HT1080 (cell line): ENCODE measurements around the gene ARMC6. TPM values are rescaled to one million over a fixed set of nuclear protein-coding genes. Genes with fewer than 3 reads are reported as not detected.

Experiments
- DNase-seq: peaks from one replicate; pipeline ENCODE4 v3.0.0-alpha.2; 2015; ENCODE audit warnings: low read depth
- total RNA-seq: library from RNA; depleted of rRNA; stranded (reverse); fragments of >200 nt; shearing (Covaris generic); gene quantifications from 2 replicates; pipeline ENCODE4 v1.2.3, GENCODE V29; 2014

Gene ARMC6
- total RNA-seq, 1 experiment from 2014 or later: 126 TPM

- no peak for DNase-seq
Observed at GRCh38 chr19:19054315-19054938, 21.0 kb downstream of the ARMC6 start.

GRCh38 chr19:19054939-19055440, 21.6 kb downstream of the ARMC6 start:
- DNase-seq: no peak

GRCh38 chr19:19055701-19056100, 22.3 kb downstream of the ARMC6 start:
- no peak for DNase-seq

- no peak for DNase-seq
Observed at GRCh38 chr19:19056636-19057275, 23.4 kb downstream of the ARMC6 start.

GRCh38 chr19:19057317-19057716, 23.9 kb downstream of the ARMC6 start:
- DNase-seq: no peak

GRCh38 chr19:19057720-19058119, 24.3 kb downstream of the ARMC6 start:
- DNase-seq: no peak

- no peak for DNase-seq
Observed at GRCh38 chr19:19059018-19059836, 25.8 kb downstream of the ARMC6 start.

- no peak for DNase-seq
Observed at GRCh38 chr19:19059837-19060611, 26.6 kb downstream of the ARMC6 start.

GRCh38 chr19:19061506-19061905, 28.1 kb downstream of the ARMC6 start:
- no peak for DNase-seq

- DNase-seq: peak; percentile 75
Observed at GRCh38 chr19:19062454-19063182, 29.2 kb downstream of the ARMC6 start.

GRCh38 chr19:19063183-19064097, 30.0 kb downstream of the ARMC6 start, which contains the start of gene SLC25A42:
SLC25A42 (plus strand) TSS chr19:19063994; CDS start chr19:19096125, 32,131 bp downstream.
- peak; percentile 99 for DNase-seq

- no peak for DNase-seq
Observed at GRCh38 chr19:19064098-19064722, 30.8 kb downstream of the ARMC6 start.

- no peak for DNase-seq
Observed at GRCh38 chr19:19064811-19065745, 31.7 kb downstream of the ARMC6 start.

- no peak for DNase-seq
Observed at GRCh38 chr19:19067276-19068072, 34.1 kb downstream of the ARMC6 start.

- DNase-seq: no peak
Observed at GRCh38 chr19:19068659-19069654, 35.6 kb downstream of the ARMC6 start.

GRCh38 chr19:19071897-19072296, 38.5 kb downstream of the ARMC6 start:
- DNase-seq: no peak
